PFSK-1 (cell line): ENCODE data around the gene CALML5.

Experiments used
- FOXP2 ChIP-seq: optimal IDR thresholded peaks from 2 replicates; pipeline ENCODE3; 2011; ENCODE audit warnings: borderline replicate concordance, control low read depth, inconsistent platforms; ENCODE audit not compliant: insufficient read depth; ENCODE audit errors: extremely low read length, extremely low read depth
- POLR2AphosphoS5 ChIP-seq: IDR thresholded peaks from 2 replicates; pipeline ENCODE4 v1.6.1; 2012; ENCODE audit warnings: low read depth, mild to moderate bottlenecking, control low read depth, low read length, moderate library complexity
- TAF1 ChIP-seq: IDR thresholded peaks from 2 replicates; pipeline ENCODE4 v1.6.1; 2012; ENCODE audit warnings: low read length, control low read depth, borderline replicate concordance; ENCODE audit not compliant: insufficient read depth
- TF ChIP-seq, protein P1 (sequence below), 2 experiments: IDR thresholded peaks; 2 replicates each; pipeline versions ENCODE4 v1.6.1 to v1.8.0; 2011 to 2012; ENCODE audit warnings: low read depth in 2 of 2, low read length in 2 of 2, control low read depth in 1 of 2, inconsistent platforms in 1 of 2, mild to moderate bottlenecking in 1 of 2, moderate library complexity in 1 of 2; ENCODE audit not compliant: insufficient read depth in 1 of 2

DNA sequence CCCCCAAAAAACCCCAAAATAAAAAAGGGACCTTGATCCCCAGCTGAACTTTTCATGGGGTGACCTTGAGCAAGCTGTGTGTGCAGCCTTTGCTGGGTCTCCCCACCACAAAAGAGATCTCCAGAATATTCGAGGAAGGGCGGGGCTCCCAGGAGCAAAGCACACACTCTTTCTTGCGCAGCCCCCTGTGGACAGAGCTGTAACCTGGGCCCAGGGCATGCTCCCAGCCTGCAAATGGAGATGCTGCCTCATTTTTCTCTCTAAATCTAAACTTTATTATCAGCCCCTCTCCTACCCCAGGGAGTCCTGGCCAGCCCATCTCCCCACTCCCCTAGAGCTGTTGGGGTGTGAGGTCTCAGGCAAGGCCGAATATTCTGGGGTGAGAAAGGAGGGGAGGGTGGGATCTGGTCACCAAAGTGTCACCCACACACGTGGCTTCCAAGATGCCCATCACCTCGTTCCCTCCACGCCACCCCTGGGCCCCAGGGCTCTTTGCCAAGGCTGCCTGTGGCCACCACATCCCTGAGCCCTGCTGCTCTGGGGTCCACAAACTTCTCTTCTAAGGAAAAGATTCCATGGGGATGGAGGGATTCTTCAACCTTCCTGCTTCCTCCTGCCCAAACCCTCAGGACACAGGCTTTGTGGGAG lies 23.7 kb upstream of the CALML5 start:
- TF ChIP-seq, protein P1, sequence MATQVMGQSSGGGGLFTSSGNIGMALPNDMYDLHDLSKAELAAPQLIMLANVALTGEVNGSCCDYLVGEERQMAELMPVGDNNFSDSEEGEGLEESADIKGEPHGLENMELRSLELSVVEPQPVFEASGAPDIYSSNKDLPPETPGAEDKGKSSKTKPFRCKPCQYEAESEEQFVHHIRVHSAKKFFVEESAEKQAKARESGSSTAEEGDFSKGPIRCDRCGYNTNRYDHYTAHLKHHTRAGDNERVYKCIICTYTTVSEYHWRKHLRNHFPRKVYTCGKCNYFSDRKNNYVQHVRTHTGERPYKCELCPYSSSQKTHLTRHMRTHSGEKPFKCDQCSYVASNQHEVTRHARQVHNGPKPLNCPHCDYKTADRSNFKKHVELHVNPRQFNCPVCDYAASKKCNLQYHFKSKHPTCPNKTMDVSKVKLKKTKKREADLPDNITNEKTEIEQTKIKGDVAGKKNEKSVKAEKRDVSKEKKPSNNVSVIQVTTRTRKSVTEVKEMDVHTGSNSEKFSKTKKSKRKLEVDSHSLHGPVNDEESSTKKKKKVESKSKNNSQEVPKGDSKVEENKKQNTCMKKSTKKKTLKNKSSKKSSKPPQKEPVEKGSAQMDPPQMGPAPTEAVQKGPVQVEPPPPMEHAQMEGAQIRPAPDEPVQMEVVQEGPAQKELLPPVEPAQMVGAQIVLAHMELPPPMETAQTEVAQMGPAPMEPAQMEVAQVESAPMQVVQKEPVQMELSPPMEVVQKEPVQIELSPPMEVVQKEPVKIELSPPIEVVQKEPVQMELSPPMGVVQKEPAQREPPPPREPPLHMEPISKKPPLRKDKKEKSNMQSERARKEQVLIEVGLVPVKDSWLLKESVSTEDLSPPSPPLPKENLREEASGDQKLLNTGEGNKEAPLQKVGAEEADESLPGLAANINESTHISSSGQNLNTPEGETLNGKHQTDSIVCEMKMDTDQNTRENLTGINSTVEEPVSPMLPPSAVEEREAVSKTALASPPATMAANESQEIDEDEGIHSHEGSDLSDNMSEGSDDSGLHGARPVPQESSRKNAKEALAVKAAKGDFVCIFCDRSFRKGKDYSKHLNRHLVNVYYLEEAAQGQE (IDR thresholded peaks at IDR 0.05; ENCODE audit: insufficient read depth in 1 of 2, low read depth in 2 of 2, low read length in 2 of 2), result no peak
- TF ChIP-seq POLR2AphosphoS5 (no peak), FOXP2 (no peak), TAF1 (no peak)
